Measurements from ENCODE around the gene PRR5. TPM values are rescaled to one million over a fixed set of nuclear protein-coding genes. Genes with fewer than 3 reads are reported as not detected.

PRR5 gene, protein sequence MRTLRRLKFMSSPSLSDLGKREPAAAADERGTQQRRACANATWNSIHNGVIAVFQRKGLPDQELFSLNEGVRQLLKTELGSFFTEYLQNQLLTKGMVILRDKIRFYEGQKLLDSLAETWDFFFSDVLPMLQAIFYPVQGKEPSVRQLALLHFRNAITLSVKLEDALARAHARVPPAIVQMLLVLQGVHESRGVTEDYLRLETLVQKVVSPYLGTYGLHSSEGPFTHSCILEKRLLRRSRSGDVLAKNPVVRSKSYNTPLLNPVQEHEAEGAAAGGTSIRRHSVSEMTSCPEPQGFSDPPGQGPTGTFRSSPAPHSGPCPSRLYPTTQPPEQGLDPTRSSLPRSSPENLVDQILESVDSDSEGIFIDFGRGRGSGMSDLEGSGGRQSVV
- total RNA-seq (2022; extraction: Qiagen RNA extraction): 10.6 to 14.5 TPM (median 14.4 TPM) in 5 replicates

DNA sequence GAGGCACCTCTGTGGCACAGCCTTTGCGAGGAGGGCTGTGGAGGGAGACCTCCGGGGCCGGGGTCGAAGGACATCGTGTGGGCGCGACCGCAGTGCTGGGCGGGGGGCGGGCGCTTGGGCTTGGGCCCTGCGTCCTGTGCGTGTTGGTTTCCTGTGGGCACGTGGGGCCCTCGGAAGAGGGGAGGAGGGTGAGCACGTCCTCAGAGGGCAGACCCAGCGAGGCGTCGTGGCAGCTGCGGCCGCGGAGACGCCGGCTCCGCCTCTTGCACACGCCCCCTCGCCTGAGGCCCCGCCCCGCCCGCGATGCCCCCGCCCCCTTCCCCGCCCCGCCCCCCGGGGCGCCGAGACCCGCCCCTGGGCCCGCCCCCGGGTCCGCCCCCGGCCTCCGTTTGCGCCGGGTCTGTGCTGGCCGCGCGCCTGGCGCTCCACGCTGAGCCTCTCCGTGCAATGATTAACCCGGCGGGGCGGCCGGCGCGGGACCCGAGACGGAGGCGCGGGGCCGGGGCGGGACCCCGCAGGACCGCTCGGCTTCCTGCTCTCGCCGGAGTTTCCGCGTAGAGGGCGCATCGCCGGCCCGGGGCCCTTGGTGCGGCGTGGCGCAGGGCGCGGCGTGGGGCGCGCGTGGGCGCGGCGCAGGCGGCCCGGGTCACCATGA is at the start of gene PRR5:
Gene PRR5 (plus strand): TSS at position 381 of the 655 bp plus-strand sequence. CDS start 271 bp downstream, at position 652.

DNA sequence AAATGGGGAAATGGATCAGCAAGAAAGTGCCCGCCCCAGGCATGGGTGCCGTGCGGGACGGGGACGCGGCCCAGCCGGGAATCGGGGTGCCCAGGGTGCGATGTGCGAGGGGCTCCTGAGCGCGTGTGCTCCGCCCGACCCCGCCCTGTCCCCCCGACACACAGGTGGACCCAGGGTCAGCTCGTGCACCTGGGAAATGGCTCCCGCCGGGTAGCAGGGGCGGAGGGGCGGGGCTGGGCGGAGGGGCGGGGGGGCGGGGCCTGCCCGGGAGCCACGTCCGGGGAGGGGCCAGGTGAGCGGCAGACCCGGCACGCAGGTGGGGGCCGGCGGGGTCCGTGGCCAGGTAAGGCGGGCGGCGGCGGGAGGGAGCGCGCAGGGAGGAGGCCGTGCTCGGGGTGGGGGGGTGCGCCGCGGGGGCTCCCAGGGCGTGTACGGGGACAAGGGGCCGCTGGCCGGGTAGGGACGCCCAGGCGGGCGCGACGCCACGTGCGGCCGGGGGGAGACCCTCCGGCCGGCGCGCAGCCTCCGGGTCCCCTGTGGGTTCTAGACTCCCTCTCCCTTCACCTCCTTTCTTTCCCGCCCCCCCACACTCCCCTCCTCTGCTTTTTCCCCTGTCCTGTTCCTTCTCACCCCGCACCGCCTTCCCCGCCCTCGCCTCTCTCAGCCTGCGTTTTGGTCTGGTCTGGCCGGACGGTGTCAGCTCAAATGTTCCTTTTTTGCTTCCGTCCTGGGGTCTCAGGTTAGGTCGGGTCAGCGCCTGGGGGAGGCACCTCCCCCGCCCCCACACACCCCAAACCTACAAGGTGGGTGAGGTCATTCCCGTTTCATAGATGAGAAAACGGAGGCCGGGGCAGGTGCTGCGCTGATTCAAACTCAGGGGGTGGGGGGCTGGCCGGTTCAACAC is 50.5 kb downstream of the PRR5 start, which contains the start of gene ARHGAP8:
Gene ARHGAP8 (plus strand): TSS at position 291 of the 904 bp plus-strand sequence. CDS start 33,953 bp downstream, outside the sequence.

Other genes with a start within 250 kb of the PRR5 start
- 20.4 to 24.5 TPM (median 21.3 TPM) in 5 replicates for gene RTL6, start 204.0 kb upstream of the PRR5 start, total RNA-seq (2022; extraction: Qiagen RNA extraction)
- gene ARHGAP8, start 50.4 kb downstream of the PRR5 start, total RNA-seq (2022; extraction: Qiagen RNA extraction): 1.1 to 3.0 TPM (median 2.1 TPM) in 5 replicates